H1 (cell line): ENCODE measurements around the gene TP53RK. TPM values are rescaled to one million over a fixed set of nuclear protein-coding genes. Genes with fewer than 3 reads are reported as not detected.

Experiments used
- ATF2 ChIP-seq: IDR thresholded peaks from 2 replicates; pipeline ENCODE4 v1.6.1; 2012; ENCODE audit warnings: low read length, inconsistent platforms
- ATF3 ChIP-seq: IDR thresholded peaks from 2 replicates; pipeline ENCODE4 v1.6.1; 2011; ENCODE audit warnings: low read depth, mild to moderate bottlenecking, low read length; ENCODE audit not compliant: insufficient read depth
- CBX5 ChIP-seq: fragments of 300-800, 300-1000 bp; sonication (generic); IDR thresholded peaks from 2 replicates; pipeline ENCODE4 v1.7.1; 2016; ENCODE audit warnings: antibody characterized with exemption, low read length, low read depth
- CHD1 ChIP-seq: IDR thresholded peaks from 2 replicates; pipeline ENCODE4 v1.6.1; 2012; ENCODE audit warnings: low read depth, low read length, improper control_type of control experiment
- CHD2 ChIP-seq: IDR thresholded peaks from 2 replicates; pipeline ENCODE4 v1.6.1; 2012; ENCODE audit warnings: low read length, improper control_type of control experiment
- E2F6 ChIP-seq: IDR thresholded peaks from 2 replicates; pipeline ENCODE4 v1.6.1; 2012; ENCODE audit warnings: inconsistent platforms
- EGR1 ChIP-seq: IDR thresholded peaks from 2 replicates; pipeline ENCODE4 v1.6.1; 2011; ENCODE audit warnings: low read depth, low read length, borderline replicate concordance
- FOSL1 ChIP-seq: IDR thresholded peaks from 2 replicates; pipeline ENCODE4 v1.6.1; 2011; ENCODE audit warnings: mild to moderate bottlenecking, low read depth, low read length, moderate library complexity; ENCODE audit not compliant: insufficient read depth
- JUN ChIP-seq: IDR thresholded peaks from 2 replicates; pipeline ENCODE4 v1.6.1; 2011; ENCODE audit warnings: low read depth, mild to moderate bottlenecking, improper control_type of control experiment, low read length
- KDM4A ChIP-seq: IDR thresholded peaks from one replicate; pipeline ENCODE4 v1.7.1; 2012; ENCODE audit warnings: low read depth, mild to moderate bottlenecking, moderate library complexity, low read length, inconsistent platforms; ENCODE audit not compliant: severe bottlenecking
- NRF1 ChIP-seq: IDR thresholded peaks from 2 replicates; pipeline ENCODE4 v1.6.1; 2011; ENCODE audit warnings: mild to moderate bottlenecking, low read depth, low read length, improper control_type of control experiment
- RBBP5 ChIP-seq: IDR thresholded peaks from 2 replicates; pipeline ENCODE4 v1.7.1; 2012; ENCODE audit warnings: low read depth, mild to moderate bottlenecking, inconsistent platforms, low read length, moderate library complexity, borderline replicate concordance
- SIN3A ChIP-seq, 2 experiments: IDR thresholded peaks in 1 of 2; conservative IDR thresholded peaks in 1 of 2; 2 replicates each; pipeline ENCODE4 v1.6.1; 2011 to 2012; ENCODE audit warnings: low read length in 2 of 2, improper control_type of control experiment in 1 of 2, low read depth in 1 of 2, mild to moderate bottlenecking in 1 of 2
- SIRT6 ChIP-seq: IDR thresholded peaks from one replicate; pipeline ENCODE4 v1.7.1; 2012; ENCODE audit warnings: low read length, inconsistent platforms
- SIX5 ChIP-seq: IDR thresholded peaks from 2 replicates; pipeline ENCODE4 v1.6.1; 2011; ENCODE audit warnings: mild to moderate bottlenecking, low read depth, low read length
- SP2 ChIP-seq: IDR thresholded peaks from 2 replicates; pipeline ENCODE4 v1.6.1; 2012; ENCODE audit warnings: mild to moderate bottlenecking, low read length, inconsistent platforms
- SP4 ChIP-seq: IDR thresholded peaks from 2 replicates; pipeline ENCODE4 v1.6.1; 2012; ENCODE audit warnings: low read length, inconsistent platforms
- SRF ChIP-seq: IDR thresholded peaks from 2 replicates; pipeline ENCODE4 v1.6.1; 2011; ENCODE audit warnings: mild to moderate bottlenecking, low read depth, low read length, moderate library complexity
- TAF7 ChIP-seq: optimal IDR thresholded peaks from 2 replicates; pipeline ENCODE3; 2011; ENCODE audit warnings: low read depth, mild to moderate bottlenecking, inconsistent platforms, low read length, moderate library complexity, borderline replicate concordance
- TBP ChIP-seq: IDR thresholded peaks from 2 replicates; pipeline ENCODE4 v1.6.1; 2011; ENCODE audit warnings: low read depth, low read length, improper control_type of control experiment
- TCF12 ChIP-seq: IDR thresholded peaks from 2 replicates; pipeline ENCODE4 v1.6.1; 2011; ENCODE audit warnings: low read depth, mild to moderate bottlenecking, low read length
- ZNF274 ChIP-seq: IDR thresholded peaks from 2 replicates; pipeline ENCODE4 v1.7.0; 2012; ENCODE audit warnings: low read length, borderline replicate concordance; ENCODE audit errors: extremely low read depth
- polyA plus RNA-seq, 7 experiments: library from polyadenylated mRNA; depleted of rRNA in 3 of 7; stranded (reverse) in 5 of 7; unstranded in 2 of 7; fragments of >200 nt in 5 of 7; fragments of 200-250 nt in 2 of 7; gene quantifications; 1 replicate in 5 of 7; 2 replicates in 1 of 7; 4 replicates in 1 of 7; pipeline versions ENCODE4 v1.2.1 to v1.2.3, GENCODE V29; 2011 to 2013; ENCODE audit warnings: missing spikeins in 2 of 7, mixed read lengths in 2 of 7
- total RNA-seq: library from RNA; stranded (reverse); fragmentation: NEBNext Ultra II Directional; extraction: Animal tissue kit (Norgen Biotek cat#: 25700); gene quantifications from 2 replicates; pipeline ENCODE4 v1.2.1, GENCODE V29; 2021

Gene TP53RK
- total and polyA plus RNA-seq, 2 of the 8 experiments (the other 6 are each of a cell fraction or from before 2014, with no cell fraction given), result 8.5 to 16.3 TPM

DNA sequence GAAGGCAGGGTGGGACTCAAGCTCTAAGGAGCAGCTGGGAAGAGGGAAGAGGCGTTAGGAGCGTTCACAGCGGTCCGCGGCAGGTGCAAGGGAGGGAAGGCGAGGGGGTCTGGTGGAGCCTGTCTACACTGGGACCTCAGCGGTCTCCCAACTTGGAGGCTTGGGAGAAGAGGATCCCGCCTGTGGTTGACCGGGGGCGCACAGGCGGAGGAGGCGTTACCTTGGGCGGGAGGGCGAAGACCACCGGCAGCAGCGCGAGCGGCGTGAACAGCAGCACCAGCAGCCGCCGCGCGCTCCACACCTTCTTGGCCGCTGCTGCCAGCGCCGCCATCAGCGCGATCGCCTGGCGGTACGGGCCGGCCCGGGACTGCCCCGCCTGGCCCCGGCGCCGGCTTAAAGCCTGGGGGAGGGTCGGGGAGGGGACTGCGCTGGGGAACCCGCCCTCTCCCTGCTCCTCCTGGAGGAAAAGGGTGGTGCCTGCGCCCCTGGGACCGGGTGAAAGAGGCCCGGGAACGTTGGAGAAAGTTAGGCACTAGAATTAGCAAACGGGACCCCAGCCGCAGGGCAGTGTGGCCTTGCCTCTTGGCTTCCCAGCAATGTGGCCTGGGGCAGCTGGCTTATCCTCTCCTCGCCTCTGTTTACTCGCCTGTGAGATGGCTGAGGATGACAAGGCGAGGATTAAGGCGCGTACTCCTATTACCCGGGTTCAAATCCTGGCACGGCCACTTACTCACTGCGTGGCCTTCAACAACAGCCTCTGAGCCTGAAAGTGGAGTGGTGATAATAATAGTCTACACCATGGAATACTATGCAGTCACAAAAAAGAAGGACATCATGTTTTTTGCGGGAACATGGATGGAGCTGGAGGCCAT lies 37.9 kb downstream of the TP53RK start, which contains the start of gene SLC13A3 (continued):
- TF ChIP-seq ZNF274 (no peak), CHD2 (no peak), TBP (peak; percentile 50; the same call in 1 of the 2 replicates), SRF (no peak), SIRT6 (no peak), SP2 (no peak), FOSL1 (no peak), TCF12 (no peak), EGR1 (no peak), JUN (no peak), TAF7 (no peak), E2F6 (peak; percentile 71), CHD1 (no peak), SP4 (no peak), ATF3 (no peak), NRF1 (no peak), CBX5 (no peak), SIN3A (conservative IDR thresholded peaks at IDR 0.05 in 1 of 2, IDR thresholded peaks at IDR 0.05 in 1 of 2; ENCODE audit: low read depth in 1 of 2, low read length in 2 of 2) (no peak), KDM4A (peak; percentile 61), RBBP5 (peak; percentile 59; the same call in 1 of the 2 replicates), ATF2 (no peak), SIX5 (no peak)
